Left ventricle myocardium inferior (tissue), 1 donor: ENCODE results near the gene ZNF236. TPM values are rescaled to one million over a fixed set of nuclear protein-coding genes. Genes with fewer than 3 reads are reported as not detected.
A peak's percentile ranks its signal among the peaks of the same experiment; 100 is the strongest.

Experiments used
- DNase-seq: peaks from one replicate; pipeline ENCODE4 v3.0.0-alpha.2; 2020
- H3K27ac ChIP-seq: fragments of 200-600 bp; replicated peaks from 2 replicates; pipeline ENCODE4 v1.8.0; 2021
- H3K27me3 ChIP-seq: fragments of 200-600 bp; 2 replicates; pipeline ENCODE4 v1.8.0; 2021; ENCODE audit warnings: low read depth
- H3K36me3 ChIP-seq: fragments of 200-600 bp; 2 replicates; pipeline ENCODE4 v1.8.0; 2021
- H3K4me1 ChIP-seq: fragments of 200-600 bp; 2 replicates; pipeline ENCODE4 v1.8.0; 2021
- H3K4me3 ChIP-seq: fragments of 200-600 bp; 2 replicates; pipeline ENCODE4 v1.8.0; 2021; ENCODE audit warnings: mild to moderate bottlenecking, moderate library complexity
- H3K9me3 ChIP-seq: fragments of 200-600 bp; replicated peaks from 2 replicates; pipeline ENCODE4 v1.8.0; 2021
- CTCF ChIP-seq: fragments of 200-600 bp; IDR thresholded peaks from 2 replicates; pipeline ENCODE4 v1.8.0; 2021; ENCODE audit warnings: antibody characterized with exemption, mild to moderate bottlenecking, borderline replicate concordance
- intact Hi-C: fragments of 100-400 bp; cut with micrococcal nuclease; formaldehyde crosslinking; loops from one replicate; pipeline ENCODE4 v1.11.0; 2022
- total RNA-seq: library from RNA; stranded (reverse); fragmentation: NEBNext Ultra II Directional; extraction: Animal tissue kit (Norgen Biotek cat#: 25700); gene quantifications from one replicate; pipeline ENCODE4 v1.2.1, GENCODE V29; 2021
- donor health status: DM: no; HTN: yes; CAD: no; lungs with severe emphysema.

Gene ZNF236
- total RNA-seq, 1 donor from 2014 or later: 10.6 TPM

DNA sequence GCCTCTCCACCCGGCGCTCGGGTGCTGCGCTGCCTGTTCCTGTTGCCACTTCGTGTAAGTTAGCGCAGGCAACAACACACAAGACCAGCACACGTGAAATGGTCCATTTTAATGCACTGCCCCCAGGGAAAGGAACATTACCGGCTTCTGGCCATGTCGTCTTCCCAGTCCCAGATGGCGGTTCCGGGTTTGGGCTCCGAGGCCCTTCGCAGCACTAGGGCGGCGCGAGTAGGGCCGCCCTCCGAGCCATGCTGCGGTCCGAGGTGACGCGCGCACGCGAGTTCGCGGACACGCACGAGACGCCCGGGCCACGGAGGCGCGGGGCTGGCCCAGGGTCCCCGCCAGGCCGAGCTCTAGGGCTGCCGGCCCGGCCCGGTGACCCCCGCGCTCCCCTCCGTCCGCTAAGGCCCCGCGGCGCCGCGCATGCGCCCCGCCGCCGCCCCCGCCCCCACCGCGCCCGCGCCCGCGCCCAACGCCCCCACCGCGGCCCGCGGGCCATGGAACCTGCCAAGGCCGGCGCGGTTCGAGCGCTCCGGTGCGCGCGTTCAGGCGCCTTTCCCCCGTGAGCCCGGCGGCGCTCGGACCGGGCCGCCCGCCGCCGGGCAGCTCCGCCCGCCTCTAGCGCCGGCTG lies 367 bp upstream of the ZNF236 start:
- intact Hi-C loops: no loop called here
- Histone ChIP-seq H3K4me1 (peaks cover 43% of the 10 kb centered on the region), H3K27me3 (no peaks in the 10 kb centered on the region)

GRCh38 chr18:76823161-76823538 lies 793 bp downstream of the ZNF236 start:
- Histone ChIP-seq H3K9me3 (no peaks in the 10 kb centered on the region), H3K27me3 (no peaks in the 10 kb centered on the region), H3K4me1 (peaks cover 52% of the 10 kb centered on the region), H3K4me3 (peak overlapping the region; percentile 96), H3K36me3 (no peaks in the 10 kb centered on the region), H3K27ac (peak overlapping the region; percentile 99)
- intact Hi-C loops: no loop called here
- no peak for TF ChIP-seq CTCF
- no peak for DNase-seq

More for the DNA sequence above, 367 bp upstream of the ZNF236 start:
- no peak for TF ChIP-seq CTCF
- no peaks in the 10 kb centered on the region for H3K9me3 ChIP-seq
- H3K4me3 ChIP-seq: peak overlapping the region; percentile 96
- peak overlapping the region; percentile 99 for H3K27ac ChIP-seq
- peak; percentile 53 for DNase-seq
- no peaks in the 10 kb centered on the region for H3K36me3 ChIP-seq

GRCh38 chr18:76823587-76824011 lies 1.2 kb downstream of the ZNF236 start:
- TF ChIP-seq CTCF: no peak

DNA sequence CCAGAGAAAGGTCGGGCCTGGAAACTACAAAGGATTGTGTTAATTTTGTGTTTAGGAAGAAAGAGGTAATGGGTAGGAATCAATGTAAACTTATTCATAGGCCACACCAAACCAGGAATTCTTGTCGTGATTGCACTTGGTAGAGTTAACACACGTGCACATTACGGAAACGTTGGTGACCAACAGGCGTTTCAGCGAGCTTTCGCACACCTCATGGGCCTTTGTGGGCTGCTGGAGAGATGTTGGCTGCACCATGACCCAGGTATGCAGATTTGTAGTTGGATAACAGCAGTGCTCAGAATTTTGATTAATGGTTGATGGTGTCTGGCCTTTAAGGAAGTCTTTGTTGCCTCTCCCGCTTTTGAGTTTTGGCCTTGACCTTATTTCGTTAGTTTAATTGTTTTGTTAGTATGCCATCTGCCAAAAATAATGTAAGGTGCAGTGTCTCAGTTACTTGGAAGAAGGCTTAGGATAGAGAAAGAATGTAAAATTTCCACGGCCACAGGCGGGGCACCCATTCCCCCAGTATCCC lies 1.9 kb downstream of the ZNF236 start:
- Histone ChIP-seq H3K36me3 (no peaks in the 10 kb centered on the region), H3K4me3 (peak overlapping the region; percentile 96), H3K27me3 (no peaks in the 10 kb centered on the region), H3K4me1 (peaks cover 47% of the 10 kb centered on the region), H3K9me3 (no peaks in the 10 kb centered on the region), H3K27ac (peak overlapping the region; percentile 99)
- DNase-seq: no peak
- no peak for TF ChIP-seq CTCF
- intact Hi-C loops: no loop called here

More at GRCh38 chr18:76823587-76824011, 1.2 kb downstream of the ZNF236 start:
- no peaks in the 10 kb centered on the region for H3K27me3 ChIP-seq
- H3K9me3 ChIP-seq: no peaks in the 10 kb centered on the region
- H3K27ac ChIP-seq: peak overlapping the region; percentile 99
- peaks cover 52% of the 10 kb centered on the region for H3K4me1 ChIP-seq
- H3K36me3 ChIP-seq: no peaks in the 10 kb centered on the region
- intact Hi-C loops: no loop called here
- DNase-seq: peak; percentile 37
- peak overlapping the region; percentile 96 for H3K4me3 ChIP-seq

- intact Hi-C loops: no loop called here
- TF ChIP-seq CTCF: no peak
- Histone ChIP-seq H3K9me3 (no peaks in the 10 kb centered on the region), H3K27me3 (no peaks in the 10 kb centered on the region), H3K4me1 (peaks cover 44% of the 10 kb centered on the region), H3K4me3 (no peak overlapping the region), H3K36me3 (no peaks in the 10 kb centered on the region), H3K27ac (no peak overlapping the region)
- no peak for DNase-seq
Observed at GRCh38 chr18:76824754-76825153, 2.4 kb downstream of the ZNF236 start.
